Stimulated activated CD8-positive, alpha-beta memory T cell treated with anti-CD3 and anti-CD28 coated beads, Interleukin-12 subunit alpha, Interleukin-12 subunit beta, amount 100 ng/mL, for 1 hour (primary cell): Measurements from ENCODE around the gene DOCK6.

Experiments used
- DNase-seq: peaks from one replicate; pipeline ENCODE4 v3.0.0-alpha.2; 2020; ENCODE audit warnings: low read depth

DOCK6 gene

DNA sequence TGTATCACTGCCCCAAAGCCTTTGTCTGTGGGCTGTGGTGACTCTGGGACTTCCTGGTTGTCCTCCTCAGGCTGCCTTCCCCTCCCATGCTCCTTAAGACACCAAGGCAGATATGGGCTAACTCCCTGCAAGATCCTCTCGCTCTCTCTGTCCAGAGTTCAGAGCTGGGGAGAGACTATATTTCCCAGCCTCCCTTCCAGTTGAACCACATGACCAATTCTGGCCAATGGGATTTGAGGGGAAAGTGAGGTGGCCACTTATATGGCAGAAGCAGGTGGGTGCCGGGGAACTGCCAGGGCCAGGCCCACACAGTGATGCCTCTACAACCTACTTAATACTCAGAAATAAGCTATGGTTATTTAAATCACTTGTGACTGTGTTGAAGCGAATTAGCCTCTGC lies 39.1 kb downstream of the DOCK6 start:
- DNase-seq: no peak

DNA sequence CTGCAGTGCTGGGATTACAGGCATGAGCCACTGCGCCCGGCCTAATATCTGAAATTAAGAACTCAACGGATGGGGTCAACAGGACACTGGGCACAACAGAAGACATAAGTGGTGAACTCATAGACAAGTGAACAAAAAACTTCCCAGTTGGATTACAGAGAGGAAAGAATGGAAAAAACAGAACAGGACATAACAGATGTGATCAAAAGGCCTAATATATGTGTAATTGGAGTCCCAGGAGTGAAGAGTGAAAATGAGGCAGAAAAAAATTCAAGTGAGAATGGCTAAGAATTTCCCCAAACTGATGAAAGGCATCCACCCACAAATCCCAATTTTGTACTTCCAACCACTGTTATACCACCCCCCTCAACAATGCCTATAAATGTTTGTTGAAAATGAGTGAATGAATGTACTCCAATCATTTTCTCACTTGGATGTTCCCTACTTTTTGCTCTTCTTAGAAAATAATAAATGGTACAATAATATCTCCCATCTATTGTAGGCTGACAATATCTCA lies 41.2 kb downstream of the DOCK6 start:
- DNase-seq: no peak

DNA sequence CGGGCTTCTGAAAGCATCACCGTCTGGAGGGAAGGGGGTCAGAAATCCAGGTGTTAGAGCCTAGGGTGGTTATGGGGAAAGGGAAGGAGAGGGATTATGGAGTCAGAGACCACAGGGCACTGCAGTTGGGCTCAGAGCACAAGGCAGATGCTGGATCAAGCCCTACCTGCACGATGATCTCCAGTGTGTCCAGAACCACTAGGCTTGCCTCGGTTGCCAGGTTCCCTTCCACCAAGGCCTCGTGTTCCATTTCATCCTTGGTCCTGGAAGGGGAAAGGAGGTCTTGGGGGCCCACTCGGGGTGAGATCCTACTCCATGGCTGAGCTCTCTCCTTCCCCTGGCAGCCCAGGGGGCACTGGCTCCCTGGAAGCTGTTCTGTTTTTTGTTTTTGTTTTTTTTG lies 47.9 kb downstream of the DOCK6 start:
- no peak for DNase-seq

DNA sequence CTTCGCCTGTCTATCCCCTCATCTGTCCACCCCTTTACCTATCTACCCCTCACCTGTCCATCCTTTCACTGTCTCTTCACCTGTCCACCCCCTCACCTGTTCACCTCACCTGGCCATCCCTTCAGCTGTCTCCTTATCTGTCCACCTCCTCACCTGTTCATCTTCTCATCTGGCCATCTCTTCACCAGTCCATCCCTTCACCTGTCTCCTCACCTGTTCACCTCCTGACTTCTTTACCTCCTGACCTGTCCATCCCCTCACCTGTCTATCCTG lies 51.7 kb downstream of the DOCK6 start:
- DNase-seq: no peak

DNA sequence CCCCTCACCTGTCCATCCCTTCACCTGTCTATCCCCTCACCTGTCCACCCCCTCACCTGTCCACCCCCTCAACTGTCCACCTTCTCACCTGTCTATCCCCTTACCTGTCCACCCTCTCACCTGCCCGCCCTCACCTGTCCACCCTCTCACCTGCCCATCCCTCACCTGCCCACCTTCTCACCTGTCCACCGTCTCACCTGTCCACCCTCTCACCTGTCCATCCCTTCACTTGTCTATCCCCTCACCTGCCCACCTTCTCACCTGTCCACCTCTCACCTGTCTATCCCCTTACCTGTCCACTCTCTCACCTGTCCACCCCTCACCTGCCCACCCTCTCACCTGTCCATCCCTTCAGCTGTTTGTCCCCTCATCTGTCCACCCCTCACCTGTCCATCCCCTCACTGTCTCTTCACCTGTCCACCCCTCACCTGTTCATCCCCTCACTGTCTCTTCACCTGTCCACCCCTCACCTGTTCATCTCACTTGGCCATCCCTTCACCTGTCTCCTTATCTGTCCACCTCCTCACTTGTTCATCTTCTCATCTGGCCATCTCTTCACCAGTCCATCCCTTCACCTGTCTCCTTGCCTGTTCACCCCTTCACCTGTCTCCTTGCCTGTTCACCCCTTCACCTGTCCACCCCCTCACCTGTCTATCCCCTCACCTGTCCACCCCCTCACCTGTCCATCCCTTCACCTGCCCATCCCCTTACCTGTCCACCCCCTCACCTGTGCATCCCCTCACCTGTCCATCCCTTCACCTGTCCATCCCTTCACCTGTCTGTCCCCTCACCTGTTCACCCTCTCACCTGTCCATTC lies 52.3 kb downstream of the DOCK6 start:
- DNase-seq: no peak

DNA sequence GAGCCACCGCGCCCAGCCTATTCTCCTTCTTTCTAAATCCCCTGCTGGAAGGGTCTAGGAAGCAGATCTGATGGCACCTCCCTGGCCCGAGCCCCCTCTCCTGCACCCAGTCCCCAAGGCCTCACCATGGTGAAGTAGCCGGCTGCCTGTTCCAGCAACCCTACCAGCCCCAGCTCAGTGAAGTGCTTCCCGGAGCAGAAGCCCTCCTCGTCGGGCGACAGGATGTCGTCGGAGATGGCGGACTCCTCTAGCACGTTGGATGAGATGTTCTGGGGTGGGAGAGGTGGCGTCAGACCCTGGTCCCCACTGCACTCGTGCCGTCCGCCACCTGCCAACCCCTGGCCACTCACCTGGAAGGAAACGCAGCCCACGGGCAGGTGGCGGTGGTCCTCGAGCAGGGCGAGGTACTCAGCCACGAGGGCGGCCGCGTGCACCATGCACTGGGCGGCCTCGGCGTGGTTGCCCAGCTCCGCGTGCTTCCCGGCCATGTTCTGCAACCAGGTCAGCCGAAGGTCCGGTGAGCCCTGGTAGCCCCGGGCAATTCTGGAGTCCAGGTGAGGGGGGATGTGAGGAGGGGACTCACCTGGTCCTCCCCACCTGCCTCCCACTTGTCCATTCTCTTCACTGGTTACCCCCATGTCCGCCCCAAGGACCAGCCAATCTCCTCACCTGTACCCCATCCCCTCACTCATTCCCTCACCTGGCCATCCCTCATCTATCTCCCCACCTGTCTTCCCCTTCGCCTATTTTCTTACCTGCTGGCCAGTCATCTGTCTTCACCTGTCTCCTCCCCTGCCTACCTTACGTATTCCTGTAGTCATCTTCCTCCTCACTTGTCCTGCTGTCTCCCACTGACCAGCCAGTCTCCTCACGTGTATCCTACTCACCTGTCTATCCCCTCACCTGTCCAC lies 53.5 kb downstream of the DOCK6 start:
- DNase-seq: no peak

DNA sequence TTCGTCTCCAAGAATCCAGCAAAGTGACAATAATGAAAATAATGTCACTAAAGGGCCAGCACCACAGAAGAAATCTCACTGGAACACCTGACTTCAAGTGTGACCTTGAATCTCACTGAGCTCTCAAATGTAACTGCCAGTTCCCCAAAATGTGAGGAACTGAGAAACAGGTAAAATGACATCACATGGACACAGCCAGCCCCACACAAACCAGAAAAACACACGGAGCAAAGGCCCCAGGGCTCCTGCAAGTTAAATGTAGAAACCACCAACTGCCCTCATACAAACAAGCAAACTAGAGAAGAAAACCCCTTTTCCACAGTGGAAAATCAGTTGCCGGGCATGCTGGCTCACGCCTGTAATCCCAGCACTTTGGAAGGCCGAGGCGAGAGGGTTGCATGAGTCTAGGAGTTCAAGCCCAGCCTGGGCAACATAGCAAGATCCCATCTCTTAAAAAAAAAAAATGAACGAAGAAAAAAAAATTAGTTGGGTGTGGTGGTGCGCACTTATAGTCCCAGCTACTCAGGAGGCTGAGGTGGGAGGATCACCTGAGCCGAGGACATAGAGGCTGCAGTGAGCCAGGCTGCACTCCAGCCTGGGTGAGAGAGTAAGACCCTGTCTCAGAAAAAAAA lies 56.3 kb downstream of the DOCK6 start:
- no peak for DNase-seq

DNA sequence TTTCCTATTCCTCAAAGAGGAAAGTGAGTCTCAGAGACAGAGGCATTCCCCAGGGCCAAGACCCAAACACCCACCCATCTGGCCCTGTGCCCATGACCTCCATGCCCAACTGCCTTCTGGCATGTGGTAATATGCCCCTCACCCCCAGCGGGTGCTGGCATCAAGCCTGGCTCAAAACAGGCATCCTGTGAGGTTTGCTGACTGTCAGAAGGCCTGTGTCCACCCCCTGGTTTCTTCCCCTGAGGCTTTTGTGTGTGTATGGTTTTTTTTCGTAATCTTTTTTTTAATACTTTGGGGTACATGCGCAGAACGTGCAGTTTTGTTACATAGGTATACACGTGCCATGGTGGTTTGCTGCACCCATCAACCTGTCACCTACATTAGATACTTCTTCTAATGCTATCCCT lies 57.4 kb downstream of the DOCK6 start:
- DNase-seq: no peak

DNA sequence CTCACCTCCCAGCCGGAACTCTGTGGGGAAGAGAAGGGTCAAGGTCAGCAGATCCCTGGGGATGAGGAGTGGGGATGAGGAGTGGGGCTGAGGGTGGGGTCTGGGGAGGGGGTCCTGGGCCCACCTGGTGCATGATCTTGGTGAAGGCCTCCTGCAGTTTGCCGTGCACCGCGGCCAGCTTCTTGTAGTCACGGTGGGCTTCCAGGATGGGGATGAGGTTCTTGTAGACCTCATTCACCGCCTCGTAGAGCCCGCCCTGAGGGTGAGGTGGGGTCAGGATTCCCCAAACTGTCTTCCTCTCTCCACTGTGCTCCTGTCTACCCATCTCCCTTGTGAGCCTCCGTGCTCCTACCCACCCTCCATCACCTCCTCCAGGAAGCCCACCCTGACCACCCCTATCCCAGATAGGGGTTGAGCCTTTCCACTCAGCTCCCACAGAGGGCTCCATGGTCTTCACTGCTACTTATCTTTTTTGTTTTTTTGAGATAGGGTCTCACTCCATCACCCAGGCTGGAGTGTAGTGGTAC lies 58.2 kb downstream of the DOCK6 start:
- no peak for DNase-seq

DNA sequence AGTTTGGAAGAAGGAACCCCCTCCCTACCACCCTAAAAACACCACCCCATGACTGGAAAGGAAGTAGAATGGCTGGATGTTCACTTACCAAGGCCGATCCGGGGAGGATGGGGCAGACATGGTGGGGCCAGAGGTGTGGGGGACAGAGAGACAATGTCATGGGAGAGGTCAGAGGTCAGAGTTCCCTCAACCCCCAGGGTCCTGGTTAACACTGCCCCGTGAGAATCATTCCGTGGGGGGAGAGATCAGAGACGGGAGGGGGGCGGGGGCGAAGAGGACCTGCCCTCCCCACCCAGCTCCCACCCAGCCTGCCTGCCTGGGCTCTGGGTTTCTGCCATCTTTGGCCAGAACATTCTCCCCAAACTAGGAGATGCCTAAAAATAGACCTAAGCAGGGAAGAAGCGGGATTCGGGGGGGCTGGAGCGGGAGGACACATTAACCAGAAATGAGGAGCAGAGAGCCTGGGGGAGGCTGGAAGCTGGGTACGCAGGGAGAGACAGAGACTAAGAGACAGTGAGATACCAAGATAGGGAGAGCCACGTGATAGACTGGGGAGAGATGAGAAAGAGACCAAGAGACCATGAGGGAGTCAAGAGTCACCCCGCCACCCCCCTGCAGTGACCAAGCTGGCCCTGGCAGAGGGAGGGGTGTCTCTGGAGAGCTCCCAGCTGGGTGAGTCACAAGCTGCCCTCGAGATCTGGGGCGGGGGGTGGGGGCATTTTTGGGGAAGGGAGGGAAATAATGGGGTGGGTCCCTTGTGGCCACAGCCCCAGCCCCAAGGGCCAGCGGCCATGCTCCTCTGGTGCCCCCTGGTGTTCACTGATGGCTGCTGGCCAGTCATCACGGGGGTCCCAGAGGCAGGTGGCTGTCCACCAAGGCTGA lies 58.9 kb downstream of the DOCK6 start:
- peak; percentile 21 for DNase-seq

DNA sequence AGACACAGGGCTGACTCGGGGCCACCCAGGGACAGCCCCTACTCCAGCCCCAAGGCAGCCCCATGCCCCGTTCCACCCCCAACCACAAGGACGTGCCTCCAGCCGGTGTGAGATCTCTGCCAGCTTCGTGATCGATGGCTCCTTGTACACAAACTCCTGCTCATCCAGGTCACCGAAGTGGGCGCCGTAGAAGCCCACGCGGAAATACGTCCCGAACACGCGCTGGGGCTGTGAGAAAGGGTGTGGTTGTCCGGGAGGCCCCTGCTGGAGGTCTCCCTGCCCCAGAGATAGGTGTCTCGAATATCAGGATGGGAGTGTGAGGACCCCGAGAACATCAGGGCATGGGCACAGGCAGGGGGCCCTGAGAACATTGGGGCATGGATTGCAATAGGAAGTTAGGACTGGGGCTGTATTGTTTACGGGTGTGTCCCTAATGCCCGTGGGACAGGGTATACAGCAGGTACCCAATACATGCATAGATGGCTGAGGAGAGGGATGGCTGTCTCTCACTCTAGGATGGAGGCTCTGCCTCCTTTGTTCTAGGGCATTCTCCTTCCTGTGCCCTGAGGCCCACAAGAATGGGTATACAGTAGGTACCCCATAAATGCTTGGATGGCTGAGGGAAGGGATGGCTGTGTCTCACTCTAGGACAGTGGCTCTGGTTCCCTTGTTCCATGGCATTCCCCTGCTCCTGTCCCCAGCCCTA lies 59.7 kb downstream of the DOCK6 start:
- DNase-seq: no peak

DNA sequence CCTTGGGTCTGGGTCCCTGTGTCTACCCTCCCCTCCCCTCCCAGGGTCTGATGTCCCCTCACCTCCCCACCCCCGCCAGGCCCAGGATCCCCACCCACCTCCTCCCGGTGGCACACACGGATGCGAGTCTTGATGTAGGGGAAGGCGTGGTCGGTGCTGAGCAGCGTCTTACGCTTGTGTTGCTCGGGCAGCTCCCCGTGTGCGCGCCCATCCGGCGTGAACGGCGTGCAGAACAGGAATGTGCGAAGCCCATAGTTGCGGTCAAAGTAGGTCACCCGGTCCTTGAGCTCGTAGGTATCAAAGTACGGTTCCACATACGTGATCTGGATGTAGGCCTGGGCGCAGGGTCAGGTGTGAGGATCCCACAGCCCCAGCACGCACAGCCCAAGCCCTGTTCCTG lies 60.5 kb downstream of the DOCK6 start:
- no peak for DNase-seq

DNA sequence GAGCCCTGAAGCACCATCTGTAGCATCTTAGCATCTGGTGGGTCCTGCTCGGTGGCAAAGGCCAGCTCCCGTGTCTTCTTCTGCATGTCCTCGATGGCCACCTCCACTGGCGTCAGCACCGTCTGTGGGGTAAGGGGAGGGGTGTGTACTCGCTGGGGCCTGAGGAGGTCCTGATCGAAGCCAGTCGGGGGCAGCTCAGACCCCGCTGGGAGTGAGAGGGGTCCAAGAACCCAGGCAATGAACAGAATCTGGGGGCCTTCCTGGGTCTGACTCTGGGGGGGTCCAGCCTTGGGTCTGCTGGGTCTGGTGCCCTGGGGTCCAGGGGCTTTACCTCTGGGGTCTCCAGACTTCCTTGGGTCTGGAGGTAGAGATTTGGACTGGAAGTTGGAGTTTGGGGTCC lies 61.4 kb downstream of the DOCK6 start:
- DNase-seq: no peak

DNA sequence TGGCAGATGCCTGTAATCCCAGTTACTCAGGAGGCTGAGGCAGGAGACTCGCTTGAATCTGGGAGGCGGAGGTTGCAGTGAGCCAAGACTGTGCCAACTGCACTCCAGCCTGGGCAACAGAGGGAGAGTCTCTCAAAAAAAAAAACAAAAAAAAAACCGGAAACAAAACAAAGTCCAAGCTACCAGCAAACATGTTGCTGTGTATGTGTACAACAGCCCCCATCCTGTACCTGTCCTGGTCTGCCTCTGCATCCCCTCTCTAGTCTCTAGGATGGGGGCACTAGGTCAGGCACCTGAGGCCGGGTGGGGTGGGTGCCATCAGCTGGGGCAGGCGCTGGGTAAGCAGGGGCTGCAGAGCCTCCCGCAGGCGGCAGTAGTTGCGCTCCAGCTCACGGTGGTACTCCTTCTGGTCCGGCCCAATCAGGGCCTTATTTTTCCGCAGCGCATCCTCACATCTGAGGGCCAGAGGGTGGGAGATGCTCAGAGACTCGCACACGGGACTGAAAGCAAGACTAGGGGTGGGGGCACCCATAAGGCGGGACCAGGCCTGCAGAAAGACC lies 62.2 kb downstream of the DOCK6 start:
- DNase-seq: no peak

DNA sequence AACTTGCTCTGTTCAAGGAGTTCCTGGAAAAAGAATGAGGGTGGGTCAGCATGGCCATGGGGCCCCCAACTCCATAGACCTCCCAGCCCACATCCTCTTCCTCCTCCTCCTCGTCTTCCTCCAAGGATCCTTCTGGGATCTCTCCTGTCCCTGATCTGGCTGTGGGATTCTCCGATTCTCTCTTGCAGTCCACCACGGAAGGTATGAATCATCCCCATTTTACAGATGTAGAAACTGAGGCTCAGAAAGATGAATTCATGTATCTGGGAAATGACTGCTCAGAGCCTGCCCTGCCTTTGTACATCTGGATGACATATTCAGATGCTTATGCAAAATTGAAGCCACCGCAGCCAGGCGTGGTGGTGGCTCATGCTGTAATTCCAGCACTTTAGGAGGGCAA lies 62.8 kb downstream of the DOCK6 start:
- DNase-seq: no peak

DNA sequence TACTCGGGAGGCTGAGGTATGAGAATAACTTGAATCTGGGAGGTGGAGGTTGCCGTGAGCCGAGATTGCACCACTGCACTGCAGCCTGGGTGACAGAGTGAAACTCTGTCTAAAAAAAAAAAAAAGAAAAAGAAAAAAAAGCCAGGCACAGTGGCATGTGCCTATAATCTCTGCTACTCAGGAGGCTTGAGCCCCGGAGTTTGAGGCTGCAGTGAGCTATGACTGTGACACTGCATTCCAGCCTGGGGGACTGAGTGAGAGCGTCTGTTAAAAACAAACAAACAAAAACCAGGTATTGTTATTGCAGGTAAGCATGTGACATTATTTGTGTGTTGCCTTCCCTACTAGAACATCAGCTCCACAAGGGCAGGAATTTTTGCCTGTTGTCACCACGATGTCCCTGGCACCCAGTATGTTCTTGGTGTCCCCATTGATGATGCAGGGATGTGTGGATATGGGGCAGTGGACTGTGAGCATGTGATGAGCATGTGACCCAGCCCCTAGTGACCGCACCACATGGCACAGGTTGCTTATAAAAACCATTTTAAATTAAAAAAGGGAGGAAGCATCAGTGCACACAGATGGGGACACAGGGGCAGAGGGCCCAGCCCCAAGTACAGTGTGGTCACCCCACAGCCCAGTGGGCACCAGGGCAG lies 63.4 kb downstream of the DOCK6 start:
- DNase-seq: no peak

DNA sequence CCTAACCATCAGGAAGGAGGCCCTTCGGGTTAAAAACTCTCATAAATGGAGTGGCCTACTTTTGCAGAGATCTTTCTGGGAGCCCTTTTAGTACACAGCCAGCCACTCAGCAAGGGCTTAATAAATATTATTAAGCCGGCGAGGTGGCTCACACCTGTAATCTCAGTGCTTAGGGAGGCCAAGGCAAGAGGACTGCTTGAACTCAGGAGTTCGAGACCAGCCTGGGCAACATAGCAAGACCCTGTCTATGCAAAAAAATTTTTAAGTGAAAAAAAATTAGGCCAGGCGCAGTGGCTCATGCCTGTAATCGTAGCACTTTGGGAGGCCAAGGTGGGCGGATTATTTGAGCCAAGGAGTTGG lies 64.2 kb downstream of the DOCK6 start:
- DNase-seq: no peak

DNA sequence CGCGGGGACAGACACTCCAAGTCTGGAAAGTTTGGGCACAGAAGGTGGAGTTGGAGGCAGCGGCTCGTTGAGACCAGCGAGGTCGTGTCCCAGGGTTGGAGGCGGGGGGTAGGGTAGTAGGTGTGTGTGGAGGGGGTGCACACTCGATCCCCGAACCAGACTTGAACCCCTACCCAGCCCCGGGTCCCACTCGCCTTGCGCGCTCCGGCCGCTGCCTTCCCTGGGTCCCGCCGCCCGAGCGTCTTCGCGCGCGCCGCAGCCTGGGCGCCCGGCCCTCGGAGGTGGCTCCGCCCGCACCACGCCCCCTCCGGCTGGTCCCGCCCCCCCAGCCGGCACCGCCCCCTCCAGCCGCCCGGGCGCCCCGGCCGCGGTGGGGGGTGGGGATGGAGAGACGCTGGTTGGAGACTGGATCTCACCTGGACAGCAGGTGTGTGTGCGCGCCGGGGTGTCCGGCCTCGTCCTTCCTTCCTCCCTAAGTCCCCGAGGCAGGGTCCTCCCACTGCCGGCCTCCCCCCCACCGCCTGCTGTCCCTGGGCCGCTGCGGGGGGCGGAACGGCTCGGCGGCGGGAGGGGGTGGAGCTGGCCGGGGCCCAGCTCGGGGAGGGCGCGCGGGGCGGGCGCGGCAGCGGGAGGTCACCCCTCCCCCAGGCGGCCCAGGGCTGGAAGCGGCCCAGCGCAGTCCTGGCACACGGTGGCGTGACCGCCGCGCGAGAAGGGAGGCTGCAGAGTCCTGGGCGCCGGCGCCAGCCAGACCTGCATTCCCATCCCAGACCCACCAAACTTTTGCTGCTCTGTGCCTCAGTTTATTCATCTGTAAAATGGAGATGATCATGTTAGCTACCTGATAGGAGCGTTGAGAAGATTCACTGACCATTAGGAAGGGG lies 64.8 kb downstream of the DOCK6 start, which contains the start of gene KANK2:
Gene KANK2, minus strand, starts transcription at position 255 of the 884 bp plus-strand sequence. CDS start 3,034 bp downstream, outside the sequence.
- DNase-seq: peak; percentile 47
